Vagina (tissue), 2 donors: ENCODE results near the gene AMZ1. TPM values are rescaled to one million over a fixed set of nuclear protein-coding genes. Genes with fewer than 3 reads are reported as not detected.

Experiments
- DNase-seq, 2 donors: peaks; one replicate each; pipeline ENCODE4 v3.0.0-alpha.2; 2017; ENCODE audit errors: extremely low spot score in 2 of 2
- H3K27ac ChIP-seq: fragments of 200-600 bp; sonication (generic); one replicate; pipeline ENCODE4 v1.5.1; 2019
- H3K27me3 ChIP-seq: fragments of 200-600 bp; sonication (generic); one replicate; pipeline ENCODE4 v1.5.1; 2019
- H3K36me3 ChIP-seq, 2 donors: fragments of 200-600 bp; sonication (generic); one replicate each; pipeline ENCODE4 v1.5.1; 2017 to 2019
- H3K4me1 ChIP-seq: fragments of 200-600 bp; sonication (generic); one replicate; pipeline ENCODE4 v1.5.1; 2019
- H3K4me3 ChIP-seq, 2 donors: fragments of 200-600 bp; sonication (generic); 1 replicate in 1 of 2; 2 replicates in 1 of 2; pipeline ENCODE4 v1.5.1; 2016 to 2019
- H3K9me3 ChIP-seq: fragments of 200-600 bp; sonication (generic); one replicate; pipeline ENCODE4 v1.5.1; 2019
- POLR2A ChIP-seq, 2 donors: fragments of 450-650 bp; IDR thresholded peaks; one replicate each; pipeline ENCODE4 v1.6.1; 2017; ENCODE audit warnings: antibody characterized with exemption in 2 of 2, mild to moderate bottlenecking in 2 of 2, moderate library complexity in 2 of 2
- POLR2AphosphoS5 ChIP-seq, 2 donors: sonication (generic); formaldehyde crosslinking; IDR thresholded peaks; one replicate each; pipeline ENCODE4 v1.9.0; 2017; ENCODE audit warnings: antibody characterized with exemption in 2 of 2, mild to moderate bottlenecking in 2 of 2, low read depth in 1 of 2; ENCODE audit not compliant: insufficient read depth in 1 of 2
- intact Hi-C: fragments of 100-400 bp; cut with DNase I; formaldehyde crosslinking; loops from one replicate; pipeline ENCODE4 v1.15.1; 2023
- total RNA-seq: library from RNA; depleted of rRNA; stranded (reverse); fragments of >200 nt; gene quantifications from one replicate; pipeline ENCODE4 v1.2.3, GENCODE V29; 2016
- TF ChIP-seq, protein P1 (sequence below), 3 experiments: fragments of 450-650 bp in 2 of 3; fragments of 200-600 bp in 1 of 3; sonication (generic) in 1 of 3; IDR thresholded peaks; one replicate each; pipeline ENCODE4 v1.5.1; 2017 to 2019; ENCODE audit warnings: antibody characterized with exemption in 3 of 3, mild to moderate bottlenecking in 2 of 3, moderate library complexity in 2 of 3

AMZ1 gene
- total RNA-seq, 1 donor from 2014 or later, result 1.2 TPM

DNA sequence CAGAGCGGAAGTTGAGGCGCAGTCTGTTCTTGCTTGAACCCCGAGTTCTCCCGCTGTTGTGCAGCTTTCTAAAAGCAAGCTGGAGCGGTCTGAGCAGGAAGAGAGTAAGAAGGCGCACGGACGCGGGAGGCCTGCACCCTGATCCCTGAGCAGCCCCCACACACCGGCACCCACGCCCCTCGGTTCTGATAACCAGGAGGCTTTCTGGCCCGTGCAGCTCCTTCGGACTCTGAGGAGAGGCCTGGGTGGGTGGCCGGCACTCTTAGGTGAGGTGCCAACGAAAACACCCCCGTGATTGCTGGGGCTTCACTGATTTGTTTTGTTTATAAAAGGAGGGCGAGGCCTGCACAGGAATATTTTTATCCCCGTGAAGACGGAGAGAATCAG, 28.9 kb downstream of the AMZ1 start:
- Histone ChIP-seq H3K4me3 (no peak overlapping the region), H3K27me3 (no peaks in the 10 kb centered on the region), H3K4me1 (peaks cover 16% of the 10 kb centered on the region), H3K27ac (peak overlapping the region; percentile 47), H3K9me3 (no peaks in the 10 kb centered on the region), H3K36me3 (peaks cover 0 to 5% of the 10 kb centered on the region in 2 donors)
- intact Hi-C loops, result loop anchor here (10.0 kb wide), 1 partner anchor 1692 kb away; no protein-coding TSS in a partner anchor
- TF ChIP-seq, protein P1, sequence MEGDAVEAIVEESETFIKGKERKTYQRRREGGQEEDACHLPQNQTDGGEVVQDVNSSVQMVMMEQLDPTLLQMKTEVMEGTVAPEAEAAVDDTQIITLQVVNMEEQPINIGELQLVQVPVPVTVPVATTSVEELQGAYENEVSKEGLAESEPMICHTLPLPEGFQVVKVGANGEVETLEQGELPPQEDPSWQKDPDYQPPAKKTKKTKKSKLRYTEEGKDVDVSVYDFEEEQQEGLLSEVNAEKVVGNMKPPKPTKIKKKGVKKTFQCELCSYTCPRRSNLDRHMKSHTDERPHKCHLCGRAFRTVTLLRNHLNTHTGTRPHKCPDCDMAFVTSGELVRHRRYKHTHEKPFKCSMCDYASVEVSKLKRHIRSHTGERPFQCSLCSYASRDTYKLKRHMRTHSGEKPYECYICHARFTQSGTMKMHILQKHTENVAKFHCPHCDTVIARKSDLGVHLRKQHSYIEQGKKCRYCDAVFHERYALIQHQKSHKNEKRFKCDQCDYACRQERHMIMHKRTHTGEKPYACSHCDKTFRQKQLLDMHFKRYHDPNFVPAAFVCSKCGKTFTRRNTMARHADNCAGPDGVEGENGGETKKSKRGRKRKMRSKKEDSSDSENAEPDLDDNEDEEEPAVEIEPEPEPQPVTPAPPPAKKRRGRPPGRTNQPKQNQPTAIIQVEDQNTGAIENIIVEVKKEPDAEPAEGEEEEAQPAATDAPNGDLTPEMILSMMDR (IDR thresholded peaks at IDR 0.05), result no peak
- no peak for TF ChIP-seq POLR2AphosphoS5 (IDR thresholded peaks at IDR 0.05; ENCODE audit: insufficient read depth in 1 of 2, low read depth in 1 of 2)
- no peak for TF ChIP-seq POLR2A (IDR thresholded peaks at IDR 0.05)
- DNase-seq, result no peak

DNA sequence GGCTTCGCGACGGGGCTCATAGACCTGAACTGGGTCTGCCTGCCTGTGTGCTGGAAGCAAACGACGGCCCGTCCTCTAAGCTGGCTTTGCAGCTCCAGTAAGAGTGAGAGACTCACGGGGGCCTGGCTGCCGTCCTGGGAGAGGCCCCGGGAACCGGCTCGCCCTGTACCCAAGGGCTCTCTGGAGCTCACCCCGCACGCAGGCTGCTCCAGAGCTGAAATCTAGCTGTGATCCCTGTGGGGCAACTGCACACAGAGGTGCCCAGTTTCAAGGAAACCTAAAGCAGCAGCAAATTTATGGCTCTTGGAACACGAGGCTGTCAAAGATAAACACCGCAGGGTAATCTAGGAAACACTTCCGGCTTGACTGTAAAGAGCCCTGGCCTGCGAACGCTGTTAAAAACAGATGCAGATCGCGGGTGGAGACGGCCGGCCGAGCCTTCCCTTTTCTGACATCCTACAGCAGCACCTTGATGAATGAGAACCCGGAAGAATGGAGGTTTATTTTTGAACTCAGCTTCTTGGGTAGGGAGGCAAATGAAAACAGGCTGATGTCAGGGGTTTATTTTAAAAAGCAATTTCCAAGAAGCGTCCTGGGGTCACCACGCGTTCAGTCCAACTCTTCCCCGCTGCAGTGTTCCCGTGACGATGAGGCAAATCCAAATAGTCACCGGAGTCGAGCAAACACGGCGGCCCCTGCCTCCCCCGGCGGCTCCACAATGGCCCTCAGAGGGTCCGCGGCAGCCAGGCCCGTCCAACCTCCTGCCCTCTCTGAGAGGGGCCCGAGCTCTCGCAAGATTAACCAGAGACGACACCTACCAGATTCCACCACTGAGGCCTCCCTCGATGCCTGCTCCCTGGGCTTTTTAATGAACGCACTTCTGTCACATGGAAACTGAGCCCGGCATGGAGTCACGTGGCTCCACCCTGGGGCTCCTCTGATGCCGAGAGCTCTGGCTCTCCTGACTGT, 29.6 kb downstream of the AMZ1 start:
- Histone ChIP-seq H3K4me1 (peaks cover 16% of the 10 kb centered on the region), H3K36me3 (peaks cover 0 to 5% of the 10 kb centered on the region in 2 donors), H3K9me3 (no peaks in the 10 kb centered on the region), H3K27ac (peak overlapping the region; percentile 47), H3K27me3 (no peaks in the 10 kb centered on the region), H3K4me3 (no peak overlapping the region)
- intact Hi-C loops, result loop anchor here (10.0 kb wide), 1 partner anchor 1693 kb away; no protein-coding TSS in a partner anchor
- TF ChIP-seq, protein P1 (IDR thresholded peaks at IDR 0.05), result no peak
- TF ChIP-seq POLR2A (IDR thresholded peaks at IDR 0.05) (no peak), POLR2AphosphoS5 (IDR thresholded peaks at IDR 0.05; ENCODE audit: insufficient read depth in 1 of 2, low read depth in 1 of 2) (peak in 1 of 2 donors; percentile 48)
- DNase-seq, result no peak

DNA sequence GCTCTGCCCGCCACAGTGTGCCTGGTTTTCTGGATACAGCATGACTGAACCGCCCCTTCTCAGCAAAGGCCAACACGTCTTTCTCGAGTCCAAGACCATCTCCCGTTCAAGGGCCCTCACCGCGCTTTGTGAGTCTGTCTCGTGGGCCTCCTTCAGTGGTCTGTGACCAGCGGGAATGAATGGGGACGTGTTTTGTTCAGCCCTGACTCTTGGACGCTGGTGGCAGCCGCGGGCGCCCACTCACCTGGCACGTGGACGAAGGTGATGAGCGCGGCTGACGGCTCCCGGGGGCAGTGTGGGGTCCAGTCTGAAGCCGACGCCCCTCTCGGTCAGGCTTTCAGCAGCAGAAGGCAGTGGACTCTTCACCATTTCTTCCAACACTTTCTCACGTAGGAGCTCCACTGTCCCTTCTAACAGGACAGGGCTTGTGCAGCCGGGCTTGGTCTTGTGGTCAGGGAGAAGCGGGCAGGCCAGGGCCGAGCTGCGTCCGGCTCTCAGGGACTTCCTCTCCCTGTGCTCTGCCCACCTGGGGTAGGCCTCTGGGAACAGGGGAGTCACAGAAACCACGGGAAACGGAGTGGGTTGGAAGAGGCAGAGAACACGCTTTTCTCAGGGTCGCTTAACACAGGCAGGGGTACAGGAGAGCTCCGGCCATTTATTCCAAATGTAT, 30.4 kb downstream of the AMZ1 start:
- TF ChIP-seq POLR2A (IDR thresholded peaks at IDR 0.05) (no peak), POLR2AphosphoS5 (IDR thresholded peaks at IDR 0.05; ENCODE audit: insufficient read depth in 1 of 2, low read depth in 1 of 2) (no peak)
- TF ChIP-seq, protein P1 (IDR thresholded peaks at IDR 0.05), result no peak

DNA sequence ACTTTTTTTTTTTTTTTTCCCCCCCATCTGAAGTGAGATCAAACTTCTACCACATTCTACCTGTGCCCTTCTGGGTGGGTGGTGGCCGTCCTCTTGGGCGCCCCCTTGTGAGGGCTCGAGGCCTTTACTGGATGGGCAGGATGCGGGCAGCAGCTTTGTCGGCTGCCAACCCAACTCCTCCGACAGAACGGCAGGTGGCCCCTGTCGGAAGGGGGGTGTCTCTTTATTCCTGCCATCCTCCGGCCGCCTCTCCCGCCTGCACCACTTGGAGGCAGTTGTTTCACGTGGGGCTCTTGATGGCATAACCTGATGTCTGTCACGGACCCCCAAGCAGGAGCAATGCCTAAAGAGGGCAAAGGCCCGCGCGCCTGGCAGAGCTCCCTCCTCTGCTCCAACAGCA, 31.0 kb downstream of the AMZ1 start:
- Histone ChIP-seq H3K27me3 (no peaks in the 10 kb centered on the region), H3K27ac (no peak overlapping the region), H3K4me3 (no peak overlapping the region), H3K4me1 (peaks cover 16% of the 10 kb centered on the region), H3K36me3 (peaks cover 0 to 12% of the 10 kb centered on the region in 2 donors), H3K9me3 (no peaks in the 10 kb centered on the region)
- DNase-seq, result no peak
- TF ChIP-seq POLR2A (IDR thresholded peaks at IDR 0.05), result no peak
- TF ChIP-seq, protein P1 (IDR thresholded peaks at IDR 0.05), result peak in 1 of 3 experiments; percentile 7
- intact Hi-C loops, result loop anchor here (10.0 kb wide), 1 partner anchor 1694 kb away; no protein-coding TSS in a partner anchor

More for the DNA sequence above, 30.4 kb downstream of the AMZ1 start:
- Histone ChIP-seq H3K4me3 (no peak overlapping the region), H3K27ac (no peak overlapping the region), H3K9me3 (no peaks in the 10 kb centered on the region), H3K27me3 (no peaks in the 10 kb centered on the region), H3K36me3 (peaks cover 0 to 9% of the 10 kb centered on the region in 2 donors), H3K4me1 (peaks cover 16% of the 10 kb centered on the region)
- DNase-seq, result no peak
- intact Hi-C loops, result loop anchor here (10.0 kb wide), 1 partner anchor 1694 kb away; no protein-coding TSS in a partner anchor
